ENCODE data around the gene FAM53A.
A peak's percentile ranks its signal among the peaks of the same experiment; 100 is the strongest.

Gene FAM53A

GRCh38 chr4:1722551-1723118 is 38.5 kb upstream of the FAM53A start:
- H3K4me3 ChIP-seq (ENCODE audit: low read length) = peak overlapping the region; percentile 95
- peaks cover 32% of the 10 kb centered on the region for H3K36me3 ChIP-seq (ENCODE audit: control insufficient read depth, insufficient read depth, low read length)
- peaks cover 4% of the 10 kb centered on the region; the same call in 1 of the 2 replicates for H3K4me1 ChIP-seq (ENCODE audit: control insufficient read depth, insufficient read depth, low read length)
- no peak overlapping the region for H3K27ac ChIP-seq (ENCODE audit: low read length)
- H3K27me3 ChIP-seq (ENCODE audit: control insufficient read depth, insufficient read depth, low read length) = no peaks in the 10 kb centered on the region
- WGBS (ENCODE audit: insufficient coverage, insufficient read length) = no CpG with 5 or more reads among the region's 18 CpGs
- DNase-seq (ENCODE audit: low read depth, low spot score) = no peak
- H3K9me3 ChIP-seq (ENCODE audit: control insufficient read depth, insufficient read depth, low read length) = no peaks in the 10 kb centered on the region

GRCh38 chr4:1721666-1722550 is 37.8 kb upstream of the FAM53A start:
- no peak for DNase-seq (ENCODE audit: low read depth, low spot score)

GRCh38 chr4:1721003-1721665 is 37.0 kb upstream of the FAM53A start, which contains the start of the genes TACC3 and TMEM129:
Gene TACC3, plus strand, starts transcription at chr4:1721521. Its CDS starts 1,901 bp downstream, at chr4:1723422.
Gene TMEM129, minus strand, starts transcription at chr4:1721323. Its CDS starts 486 bp downstream, at chr4:1720837.
- Histone ChIP-seq H3K36me3 (ENCODE audit: control insufficient read depth, insufficient read depth, low read length) (peaks cover 33% of the 10 kb centered on the region), H3K27me3 (ENCODE audit: control insufficient read depth, insufficient read depth, low read length) (no peaks in the 10 kb centered on the region), H3K27ac (ENCODE audit: low read length) (no peak within 1 kb of the TSS), H3K4me3 (ENCODE audit: low read length) (peak within 1 kb of the TSS; percentile 95), H3K4me1 (ENCODE audit: control insufficient read depth, insufficient read depth, low read length) (peaks cover 4% of the 10 kb centered on the region; the same call in 1 of the 2 replicates), H3K9me3 (ENCODE audit: control insufficient read depth, insufficient read depth, low read length) (no peaks in the 10 kb centered on the region)
- peak; percentile 92 for DNase-seq (ENCODE audit: low read depth, low spot score)
- no CpG with 5 or more reads among the region's 83 CpGs for WGBS (ENCODE audit: insufficient coverage, insufficient read length)

More at GRCh38 chr4:1721666-1722550, 37.8 kb upstream of the FAM53A start:
- Histone ChIP-seq H3K27ac (ENCODE audit: low read length) (no peak overlapping the region), H3K4me1 (ENCODE audit: control insufficient read depth, insufficient read depth, low read length) (peaks cover 4% of the 10 kb centered on the region; the same call in 1 of the 2 replicates), H3K9me3 (ENCODE audit: control insufficient read depth, insufficient read depth, low read length) (no peaks in the 10 kb centered on the region), H3K36me3 (ENCODE audit: control insufficient read depth, insufficient read depth, low read length) (peaks cover 33% of the 10 kb centered on the region), H3K27me3 (ENCODE audit: control insufficient read depth, insufficient read depth, low read length) (no peaks in the 10 kb centered on the region), H3K4me3 (ENCODE audit: low read length) (peak overlapping the region; percentile 95)
- WGBS (ENCODE audit: insufficient coverage, insufficient read length) = no CpG with 5 or more reads among the region's 61 CpGs

GRCh38 chr4:1720163-1720983 is 36.3 kb upstream of the FAM53A start:
- no peak for DNase-seq (ENCODE audit: low read depth, low spot score)
- Histone ChIP-seq H3K36me3 (ENCODE audit: control insufficient read depth, insufficient read depth, low read length) (peaks cover 27% of the 10 kb centered on the region), H3K4me1 (ENCODE audit: control insufficient read depth, insufficient read depth, low read length) (peaks cover 4% of the 10 kb centered on the region; the same call in 1 of the 2 replicates), H3K27ac (ENCODE audit: low read length) (no peak overlapping the region), H3K4me3 (ENCODE audit: low read length) (peak overlapping the region; percentile 64), H3K27me3 (ENCODE audit: control insufficient read depth, insufficient read depth, low read length) (no peaks in the 10 kb centered on the region), H3K9me3 (ENCODE audit: control insufficient read depth, insufficient read depth, low read length) (no peaks in the 10 kb centered on the region)
- no CpG with 5 or more reads among the region's 79 CpGs for WGBS (ENCODE audit: insufficient coverage, insufficient read length)

GRCh38 chr4:1718095-1718850 is 34.2 kb upstream of the FAM53A start:
- H3K4me3 ChIP-seq (ENCODE audit: low read length) = no peak overlapping the region
- DNase-seq (ENCODE audit: low read depth, low spot score) = no peak
- no CpG with 5 or more reads among the region's 31 CpGs for WGBS (ENCODE audit: insufficient coverage, insufficient read length)
- no peaks in the 10 kb centered on the region for H3K27me3 ChIP-seq (ENCODE audit: control insufficient read depth, insufficient read depth, low read length)
- no peak overlapping the region for H3K27ac ChIP-seq (ENCODE audit: low read length)
- H3K36me3 ChIP-seq (ENCODE audit: control insufficient read depth, insufficient read depth, low read length) = peaks cover 19% of the 10 kb centered on the region
- H3K4me1 ChIP-seq (ENCODE audit: control insufficient read depth, insufficient read depth, low read length) = peaks cover 4% of the 10 kb centered on the region; the same call in 1 of the 2 replicates
- no peaks in the 10 kb centered on the region for H3K9me3 ChIP-seq (ENCODE audit: control insufficient read depth, insufficient read depth, low read length)

GRCh38 chr4:1717129-1718094 is 33.3 kb upstream of the FAM53A start:
- Histone ChIP-seq H3K36me3 (ENCODE audit: control insufficient read depth, insufficient read depth, low read length) (peaks cover 17% of the 10 kb centered on the region), H3K4me1 (ENCODE audit: control insufficient read depth, insufficient read depth, low read length) (peaks cover under 1% of the 10 kb centered on the region; the same call in 1 of the 2 replicates), H3K27ac (ENCODE audit: low read length) (no peak overlapping the region), H3K9me3 (ENCODE audit: control insufficient read depth, insufficient read depth, low read length) (no peaks in the 10 kb centered on the region), H3K27me3 (ENCODE audit: control insufficient read depth, insufficient read depth, low read length) (no peaks in the 10 kb centered on the region), H3K4me3 (ENCODE audit: low read length) (no peak overlapping the region)
- DNase-seq (ENCODE audit: low read depth, low spot score) = no peak
- WGBS (ENCODE audit: insufficient coverage, insufficient read length) = no CpG with 5 or more reads among the region's 32 CpGs

- H3K27ac ChIP-seq (ENCODE audit: low read length) = no peak overlapping the region
- H3K9me3 ChIP-seq (ENCODE audit: control insufficient read depth, insufficient read depth, low read length) = no peaks in the 10 kb centered on the region
- no peaks in the 10 kb centered on the region for H3K4me1 ChIP-seq (ENCODE audit: control insufficient read depth, insufficient read depth, low read length)
- no peak for DNase-seq (ENCODE audit: low read depth, low spot score)
- peaks cover 17% of the 10 kb centered on the region for H3K36me3 ChIP-seq (ENCODE audit: control insufficient read depth, insufficient read depth, low read length)
- no CpG with 5 or more reads among the region's 15 CpGs for WGBS (ENCODE audit: insufficient coverage, insufficient read length)
- H3K27me3 ChIP-seq (ENCODE audit: control insufficient read depth, insufficient read depth, low read length) = no peaks in the 10 kb centered on the region
- H3K4me3 ChIP-seq (ENCODE audit: low read length) = no peak overlapping the region
These were observed 32.2 kb upstream of the FAM53A start for GRCh38 chr4:1716065-1716945.

GRCh38 chr4:1715002-1715758 is 31.1 kb upstream of the FAM53A start:
- Histone ChIP-seq H3K4me3 (ENCODE audit: low read length) (no peak overlapping the region), H3K27me3 (ENCODE audit: control insufficient read depth, insufficient read depth, low read length) (no peaks in the 10 kb centered on the region), H3K9me3 (ENCODE audit: control insufficient read depth, insufficient read depth, low read length) (no peaks in the 10 kb centered on the region), H3K36me3 (ENCODE audit: control insufficient read depth, insufficient read depth, low read length) (peaks cover 17% of the 10 kb centered on the region), H3K27ac (ENCODE audit: low read length) (no peak overlapping the region), H3K4me1 (ENCODE audit: control insufficient read depth, insufficient read depth, low read length) (no peaks in the 10 kb centered on the region)
- no peak for DNase-seq (ENCODE audit: low read depth, low spot score)
- WGBS (ENCODE audit: insufficient coverage, insufficient read length) = no CpG with 5 or more reads among the region's 16 CpGs

Measured in iPS DF 6.9 (cell line).